MCF 10A (cell line): ENCODE data around the gene SIGLEC11. TPM values are rescaled to one million over a fixed set of nuclear protein-coding genes. Genes with fewer than 3 reads are reported as not detected.

Source experiments
- BruUV-seq: library from RNA; stranded (reverse); fragments of 400-500 nt; replicated peaks from 2 replicates; lab custom pipeline; 2021; lab: Mats Ljungman, UMichigan
- CTCF ChIA-PET: fragments of 300-600 bp; sonication (Branson Sonifier 250); formaldehyde crosslinking; extraction: SDS; loops from one replicate; lab custom pipeline; 2021; ENCODE audit warnings: antibody characterized with exemption, inconsistent platforms; lab: Yijun Ruan, JAX
- POLR2A ChIA-PET: fragments of 300-600, 350-650 bp; sonication (Branson Sonifier 250); formaldehyde crosslinking; extraction: SDS; loops from one replicate; lab custom pipeline; 2020; ENCODE audit warnings: antibody characterized with exemption, inconsistent platforms; lab: Yijun Ruan, JAX
- DNase-seq: peaks from one replicate; pipeline ENCODE4 v3.0.0-alpha.2; 2018; ENCODE audit not compliant: unreplicated experiment
- H3K27ac Mint-ChIP-seq: one replicate; pipeline ENCODE4 v1.8.0; 2022; ENCODE audit warnings: mild to moderate bottlenecking, low read depth, mixed read lengths; ENCODE audit not compliant: unreplicated experiment
- H3K27me3 Mint-ChIP-seq: one replicate; pipeline ENCODE4 v1.8.0; 2022; ENCODE audit warnings: mixed read lengths; ENCODE audit not compliant: insufficient read depth, unreplicated experiment
- H3K36me3 Mint-ChIP-seq: one replicate; pipeline ENCODE4 v1.8.0; 2022; ENCODE audit warnings: mild to moderate bottlenecking, moderate library complexity, mixed read lengths; ENCODE audit not compliant: insufficient read depth, unreplicated experiment
- H3K4me1 Mint-ChIP-seq: one replicate; pipeline ENCODE4 v1.8.0; 2022; ENCODE audit warnings: mixed read lengths; ENCODE audit not compliant: insufficient read depth, unreplicated experiment
- H3K4me3 Mint-ChIP-seq: one replicate; pipeline ENCODE4 v1.8.0; 2022; ENCODE audit warnings: mild to moderate bottlenecking, moderate library complexity, mixed read lengths; ENCODE audit not compliant: unreplicated experiment
- H3K9me3 Mint-ChIP-seq: one replicate; pipeline ENCODE4 v1.8.0; 2022; ENCODE audit warnings: mixed read lengths; ENCODE audit not compliant: unreplicated experiment
- intact Hi-C: fragments of 100-400 bp; cut with micrococcal nuclease; formaldehyde crosslinking; loops from 2 replicates; pipeline ENCODE4 v1.14.1; 2022
- total RNA-seq: library from RNA; stranded (reverse); gene quantifications from 2 replicates; pipeline ENCODE4 v1.2.3, GENCODE V29; 2022
- TF ChIP-seq, protein P1 (sequence below): fragments of 200-600 bp; IDR thresholded peaks from one replicate; pipeline ENCODE4 v1.8.0; 2022; ENCODE audit warnings: antibody characterized with exemption, mild to moderate bottlenecking; ENCODE audit not compliant: unreplicated experiment

The SIGLEC11 gene
- total RNA-seq, 1 experiment from 2014 or later = not detected

- Mint-ChIP-seq H3K4me1 (peaks cover 15% of the 10 kb centered on the region), H3K27ac (no peak overlapping the region), H3K27me3 (no peaks in the 10 kb centered on the region), H3K4me3 (no peak overlapping the region), H3K9me3 (no peaks in the 10 kb centered on the region), H3K36me3 (peaks cover 56% of the 10 kb centered on the region)
- no peak for DNase-seq
- no TSS peak for BruUV-seq
- ChIA-PET CTCF (interaction anchor here (0.6 to 0.7 kb wide), 2 partner anchors 11 to 634 kb away, joined by 3 read pairs; no protein-coding TSS in a partner anchor), POLR2A (interaction anchor here (0.6 to 0.9 kb wide), 2 partner anchors 38 to 46 kb away, joined by 4 read pairs; partner anchors contain the start of gene TBC1D17)
- TF ChIP-seq, protein P1, sequence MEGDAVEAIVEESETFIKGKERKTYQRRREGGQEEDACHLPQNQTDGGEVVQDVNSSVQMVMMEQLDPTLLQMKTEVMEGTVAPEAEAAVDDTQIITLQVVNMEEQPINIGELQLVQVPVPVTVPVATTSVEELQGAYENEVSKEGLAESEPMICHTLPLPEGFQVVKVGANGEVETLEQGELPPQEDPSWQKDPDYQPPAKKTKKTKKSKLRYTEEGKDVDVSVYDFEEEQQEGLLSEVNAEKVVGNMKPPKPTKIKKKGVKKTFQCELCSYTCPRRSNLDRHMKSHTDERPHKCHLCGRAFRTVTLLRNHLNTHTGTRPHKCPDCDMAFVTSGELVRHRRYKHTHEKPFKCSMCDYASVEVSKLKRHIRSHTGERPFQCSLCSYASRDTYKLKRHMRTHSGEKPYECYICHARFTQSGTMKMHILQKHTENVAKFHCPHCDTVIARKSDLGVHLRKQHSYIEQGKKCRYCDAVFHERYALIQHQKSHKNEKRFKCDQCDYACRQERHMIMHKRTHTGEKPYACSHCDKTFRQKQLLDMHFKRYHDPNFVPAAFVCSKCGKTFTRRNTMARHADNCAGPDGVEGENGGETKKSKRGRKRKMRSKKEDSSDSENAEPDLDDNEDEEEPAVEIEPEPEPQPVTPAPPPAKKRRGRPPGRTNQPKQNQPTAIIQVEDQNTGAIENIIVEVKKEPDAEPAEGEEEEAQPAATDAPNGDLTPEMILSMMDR = no peak
- intact Hi-C loops = no loop called here
Measured at GRCh38 chr19:49924004-49924880, 36.7 kb downstream of the SIGLEC11 start.

DNA sequence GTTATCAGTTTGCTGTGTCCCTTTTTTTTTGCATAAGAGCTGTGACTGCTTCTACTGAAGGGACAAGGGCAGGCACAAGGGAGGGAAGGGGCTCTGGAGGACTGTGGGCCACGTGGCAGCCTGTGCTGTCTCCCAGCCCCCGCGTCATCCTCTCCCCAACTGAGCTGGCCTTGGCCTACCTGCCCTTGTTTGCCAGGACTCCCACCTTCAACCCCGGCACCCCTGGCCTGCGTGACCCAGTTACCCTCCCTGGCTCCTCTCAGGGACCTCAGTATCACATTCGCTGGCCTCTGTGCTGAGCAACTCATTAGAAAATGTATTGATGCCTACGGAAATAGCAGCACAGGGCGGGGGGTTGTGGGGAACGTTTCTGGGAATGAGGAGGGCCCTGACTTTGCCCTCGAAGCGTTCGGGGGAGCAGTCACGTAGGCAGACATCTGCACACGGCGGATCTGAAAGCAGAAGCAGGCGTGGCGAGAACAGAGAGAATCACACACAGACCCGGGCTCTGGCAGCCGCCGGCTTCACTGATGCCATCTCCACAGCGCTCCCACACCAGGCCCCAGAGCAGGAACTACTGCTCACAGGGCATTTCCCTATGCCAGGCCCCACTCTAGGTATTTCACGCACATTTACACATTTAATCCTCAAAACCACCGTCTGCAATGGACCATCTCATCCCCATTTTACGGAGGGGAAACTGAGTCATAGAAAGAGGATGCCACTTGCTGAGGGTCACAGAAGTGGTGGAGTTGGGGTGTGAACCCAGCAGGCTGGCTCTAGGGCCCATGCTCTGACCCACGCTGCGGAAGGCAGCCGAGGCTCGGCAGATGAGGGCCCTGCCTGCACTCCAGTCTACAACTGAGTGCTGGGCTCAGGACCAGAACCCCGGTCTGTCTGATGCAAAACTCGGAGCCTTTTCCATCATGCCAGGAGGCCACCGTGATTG, 37.6 kb downstream of the SIGLEC11 start:
- BruUV-seq = no TSS peak
- Mint-ChIP-seq H3K36me3 (peaks cover 51% of the 10 kb centered on the region), H3K27me3 (no peaks in the 10 kb centered on the region), H3K4me1 (peaks cover 15% of the 10 kb centered on the region), H3K27ac (no peak overlapping the region), H3K4me3 (no peak overlapping the region), H3K9me3 (no peaks in the 10 kb centered on the region)
- CTCF ChIA-PET = no interaction called here
- POLR2A ChIA-PET = no interaction called here
- intact Hi-C loops = no loop called here
- DNase-seq = no peak
- TF ChIP-seq, protein P1 = no peak

DNA sequence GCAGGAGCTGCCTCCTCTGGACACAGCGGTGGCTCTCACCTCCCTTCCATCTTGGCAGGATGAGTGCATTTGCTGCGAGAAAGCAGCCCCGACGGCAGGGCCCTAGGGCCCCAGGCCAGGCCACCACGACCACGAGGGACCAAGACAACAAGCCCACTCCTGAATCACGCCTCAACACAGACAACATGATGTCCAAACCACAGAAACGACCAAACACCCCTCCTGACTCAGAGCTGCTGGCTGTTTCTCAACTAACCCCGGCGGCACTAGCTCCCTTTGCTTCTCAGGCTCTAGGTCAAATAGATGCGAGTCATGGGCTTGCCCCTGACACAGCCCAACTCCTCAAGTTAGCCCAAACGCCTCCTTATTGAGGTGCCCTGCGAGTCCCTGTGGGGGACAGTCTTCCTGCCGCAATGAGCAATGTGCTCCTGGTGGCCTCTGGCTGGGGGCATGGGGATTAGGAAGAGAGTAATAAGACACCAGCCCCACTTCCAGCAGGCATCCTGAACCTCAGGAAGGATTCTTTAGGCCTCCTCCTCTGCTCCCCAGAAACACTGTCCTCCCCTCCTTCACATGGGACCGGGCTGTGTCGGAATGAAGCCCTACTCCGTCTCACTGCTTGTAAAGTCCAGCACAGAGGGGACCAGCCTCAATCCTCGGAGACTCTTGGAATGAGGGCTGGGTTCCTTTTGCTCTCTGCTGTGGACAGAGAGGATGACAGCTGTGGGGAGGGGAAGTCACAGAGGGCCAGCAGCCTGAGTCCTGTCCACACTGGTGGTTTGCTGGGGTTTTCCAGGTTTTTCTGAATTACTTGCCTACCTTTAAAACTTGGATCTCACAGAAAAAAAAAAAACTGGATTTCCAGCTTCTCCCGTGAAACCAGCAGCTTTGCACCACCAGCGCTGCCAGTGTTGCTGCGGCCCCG, 38.8 kb downstream of the SIGLEC11 start:
- Mint-ChIP-seq H3K4me3 (no peak overlapping the region), H3K4me1 (peaks cover 8% of the 10 kb centered on the region), H3K27me3 (no peaks in the 10 kb centered on the region), H3K9me3 (no peaks in the 10 kb centered on the region), H3K36me3 (peaks cover 45% of the 10 kb centered on the region), H3K27ac (no peak overlapping the region)
- POLR2A ChIA-PET = no interaction called here
- TF ChIP-seq, protein P1 = no peak
- intact Hi-C loops = no loop called here
- CTCF ChIA-PET = interaction anchor here (0.6 kb wide), 1 partner anchor 356 kb away, joined by 4 read pairs; no protein-coding TSS in a partner anchor
- peak; percentile 36 for DNase-seq
- BruUV-seq = no TSS peak
